CD4-positive, alpha-beta memory T cell (primary cell): ENCODE measurements around the gene CIT. TPM values are rescaled to one million over a fixed set of nuclear protein-coding genes. Genes with fewer than 3 reads are reported as not detected.

Experiments used
- CTCF ChIA-PET: fragments of 350-600 bp; sonication (Branson Sonifier 250); formaldehyde crosslinking; loops from one replicate; lab custom pipeline; 2021; ENCODE audit warnings: inconsistent platforms; ENCODE audit not compliant: partially characterized antibody; lab: Charles Lee
- POLR2A ChIA-PET: fragments of 350-600 bp; sonication (Branson Sonifier 250); formaldehyde crosslinking; loops from one replicate; lab custom pipeline; 2021; ENCODE audit not compliant: partially characterized antibody; lab: Charles Lee
- DNase-seq, 5 donors: peaks; one replicate each; pipeline versions ENCODE4 v3.0.0 to v3.0.0-alpha.2; 2020 to 2022; ENCODE audit warnings: mixed read lengths in 1 of 5
- H3K27ac ChIP-seq: one replicate; pipeline ENCODE4 v1.7.0; 2013; ENCODE audit warnings: low read depth, low read length
- H3K27me3 ChIP-seq: 2 replicates; pipeline ENCODE4 v1.7.0; 2013; ENCODE audit warnings: mild to moderate bottlenecking, low read length, moderate library complexity; ENCODE audit not compliant: insufficient read depth
- H3K36me3 ChIP-seq: 2 replicates; pipeline ENCODE4 v1.7.0; 2013; ENCODE audit warnings: mild to moderate bottlenecking, low read length, moderate library complexity; ENCODE audit not compliant: insufficient read depth
- H3K4me1 ChIP-seq: 2 replicates; pipeline ENCODE4 v1.7.0; 2013; ENCODE audit warnings: mild to moderate bottlenecking, low read length, moderate library complexity; ENCODE audit not compliant: insufficient read depth
- H3K4me3 ChIP-seq, 2 donors: one replicate each; pipeline ENCODE4 v1.7.0; 2013; ENCODE audit warnings: low read length in 2 of 2, mild to moderate bottlenecking in 1 of 2
- H3K9me3 ChIP-seq, 2 donors: one replicate each; pipeline ENCODE4 v1.7.0; 2013; ENCODE audit warnings: low read length in 2 of 2, control low read depth in 1 of 2; ENCODE audit not compliant: control insufficient read depth in 1 of 2
- H3K27ac Mint-ChIP-seq, 7 donors: one replicate each; pipeline ENCODE4 v1.8.0; 2020 to 2021; ENCODE audit warnings: mixed read lengths in 7 of 7, mild to moderate bottlenecking in 6 of 7, inconsistent platforms in 3 of 7, moderate library complexity in 3 of 7
- H3K27me3 Mint-ChIP-seq, 2 donors: one replicate each; pipeline ENCODE4 v1.8.0; 2020 to 2021; ENCODE audit warnings: mixed read lengths in 2 of 2
- H3K36me3 Mint-ChIP-seq, 2 donors: one replicate each; pipeline ENCODE4 v1.8.0; 2020 to 2021; ENCODE audit warnings: mixed read lengths in 2 of 2, inconsistent platforms in 1 of 2, mild to moderate bottlenecking in 1 of 2
- H3K4me1 Mint-ChIP-seq, 4 donors: one replicate each; pipeline ENCODE4 v1.8.0; 2020 to 2021; ENCODE audit warnings: mixed read lengths in 4 of 4, mild to moderate bottlenecking in 1 of 4
- H3K4me3 Mint-ChIP-seq, 8 donors: one replicate each; pipeline ENCODE4 v1.8.0; 2020 to 2021; ENCODE audit warnings: mixed read lengths in 8 of 8, mild to moderate bottlenecking in 7 of 8, moderate library complexity in 6 of 8, inconsistent platforms in 3 of 8
- H3K9me3 Mint-ChIP-seq, 8 donors: one replicate each; pipeline ENCODE4 v1.8.0; 2020 to 2021; ENCODE audit warnings: mixed read lengths in 8 of 8, mild to moderate bottlenecking in 5 of 8, inconsistent platforms in 3 of 8, moderate library complexity in 1 of 8
- intact Hi-C: fragments of 100-400 bp; cut with micrococcal nuclease; formaldehyde crosslinking; loops from one replicate; pipeline ENCODE4 v1.15.1; 2023
- polyA plus RNA-seq, 2 donors: library from polyadenylated mRNA; unstranded; fragments of 300-500 nt; fragmentation: Illumina TruSeq; gene quantifications; one replicate each; pipeline ENCODE4 v1.2.3, GENCODE V29; 2021
- total RNA-seq, 2 experiments: library from RNA; stranded (reverse); gene quantifications; one replicate each; pipeline ENCODE4 v1.2.3, GENCODE V29; 2021

CIT gene
- total and polyA plus RNA-seq, 4 experiments from 2014 or later, result 1.0 to 3.5 (median 1.6) TPM; not detected in 1

DNA sequence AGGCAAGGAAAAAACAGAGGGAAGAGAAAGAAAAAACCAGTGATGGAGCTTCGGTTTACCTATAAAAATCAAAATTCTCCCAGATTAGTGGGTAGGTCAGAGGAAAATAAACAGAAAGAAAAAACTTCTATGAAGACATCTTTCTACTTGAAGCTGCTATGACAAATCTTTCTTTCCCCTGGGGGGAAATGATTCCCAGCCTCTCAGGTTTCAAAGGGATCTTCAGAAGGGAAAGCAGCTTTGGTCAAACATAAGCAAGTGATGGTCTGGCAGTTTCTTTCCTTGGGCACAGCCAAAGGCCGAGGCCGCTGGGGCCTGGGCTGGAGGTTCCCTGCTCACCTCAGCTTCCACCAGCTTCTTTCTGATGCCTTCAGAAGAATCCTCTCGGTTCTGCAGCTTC is 104.7 kb downstream of the CIT start:
- Histone ChIP-seq H3K27ac (no peak overlapping the region), H3K9me3 (no peaks in the 10 kb centered on the region), H3K4me1 (no peaks in the 10 kb centered on the region), H3K27me3 (no peaks in the 10 kb centered on the region), H3K4me3 (no peak overlapping the region), H3K36me3 (no peaks in the 10 kb centered on the region)
- Mint-ChIP-seq H3K9me3 (peaks cover 0 to 1% (median 0%) of the 10 kb centered on the region in 8 donors), H3K4me3 (no peak overlapping the region), H3K36me3 (no peaks in the 10 kb centered on the region), H3K4me1 (no peaks in the 10 kb centered on the region), H3K27ac (peak overlapping the region in 1 of 7 donors; percentile 48), H3K27me3 (no peaks in the 10 kb centered on the region)
- intact Hi-C loops, result no loop called here
- ChIA-PET POLR2A (no interaction called here), CTCF (no interaction called here)
- no peak for DNase-seq

DNA sequence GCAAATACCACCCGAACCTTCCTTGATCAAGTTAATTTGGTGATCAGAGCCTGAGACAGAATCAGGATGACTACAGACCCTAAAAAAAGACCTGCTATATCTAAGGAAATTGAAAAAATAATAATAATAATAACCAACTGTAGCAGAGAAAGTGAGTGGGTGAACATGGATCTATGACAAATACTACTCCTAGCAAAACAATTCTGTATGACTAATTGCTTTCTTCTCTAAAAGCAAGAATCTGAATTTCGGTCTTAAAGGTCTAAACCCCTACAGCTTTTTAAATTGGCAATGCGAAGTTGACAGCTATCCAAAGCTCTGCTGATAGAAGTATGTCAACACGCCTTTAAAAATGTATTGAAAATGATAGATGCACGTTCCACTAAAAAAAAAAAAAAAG is 107.0 kb downstream of the CIT start:
- no peaks in the 10 kb centered on the region for H3K27me3 Mint-ChIP-seq
- no peaks in the 10 kb centered on the region for H3K4me1 ChIP-seq
- no peaks in the 10 kb centered on the region for H3K27me3 ChIP-seq
- H3K4me3 ChIP-seq, result no peak overlapping the region
- ChIA-PET CTCF (no interaction called here), POLR2A (no interaction called here)
- H3K27ac ChIP-seq, result no peak overlapping the region
- H3K4me1 Mint-ChIP-seq, result no peaks in the 10 kb centered on the region
- no peak overlapping the region for H3K4me3 Mint-ChIP-seq
- no peaks in the 10 kb centered on the region for H3K36me3 Mint-ChIP-seq
- no peaks in the 10 kb centered on the region for H3K9me3 ChIP-seq
- intact Hi-C loops, result no loop called here
- no peak for DNase-seq
- peaks cover 0 to 1% (median 0%) of the 10 kb centered on the region in 8 donors for H3K9me3 Mint-ChIP-seq
- no peaks in the 10 kb centered on the region for H3K36me3 ChIP-seq
- H3K27ac Mint-ChIP-seq, result no peak overlapping the region

DNA sequence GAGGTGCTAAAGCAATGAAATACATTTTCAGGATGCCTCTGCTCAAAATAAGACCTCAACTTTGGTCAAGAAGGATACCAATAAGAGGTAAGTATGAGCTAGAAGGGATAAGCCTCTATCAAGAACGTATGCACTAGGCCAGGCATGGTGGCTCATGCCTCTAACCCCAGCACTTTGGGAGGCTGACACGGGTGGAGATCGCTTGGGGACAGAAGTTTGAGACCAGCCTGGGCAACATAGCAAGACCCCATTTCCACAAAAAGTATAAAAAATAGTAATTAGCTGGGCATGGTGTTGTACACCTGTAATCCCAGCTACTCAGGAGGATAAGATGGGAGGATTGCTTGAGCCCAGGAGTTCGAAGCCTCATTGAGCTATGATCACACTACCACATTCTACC is 114.5 kb downstream of the CIT start:
- H3K4me3 Mint-ChIP-seq, result no peak overlapping the region
- Histone ChIP-seq H3K4me1 (no peaks in the 10 kb centered on the region), H3K27ac (no peak overlapping the region), H3K4me3 (no peak overlapping the region), H3K27me3 (no peaks in the 10 kb centered on the region), H3K9me3 (no peaks in the 10 kb centered on the region), H3K36me3 (no peaks in the 10 kb centered on the region)
- no peaks in the 10 kb centered on the region for H3K27me3 Mint-ChIP-seq
- POLR2A ChIA-PET, result no interaction called here
- H3K36me3 Mint-ChIP-seq, result peaks cover 0 to 9% of the 10 kb centered on the region in 2 donors
- intact Hi-C loops, result no loop called here
- H3K27ac Mint-ChIP-seq, result no peak overlapping the region
- CTCF ChIA-PET, result no interaction called here
- H3K4me1 Mint-ChIP-seq, result no peaks in the 10 kb centered on the region
- peaks cover 0 to 15% (median 2%) of the 10 kb centered on the region in 8 donors for H3K9me3 Mint-ChIP-seq
- no peak for DNase-seq

DNA sequence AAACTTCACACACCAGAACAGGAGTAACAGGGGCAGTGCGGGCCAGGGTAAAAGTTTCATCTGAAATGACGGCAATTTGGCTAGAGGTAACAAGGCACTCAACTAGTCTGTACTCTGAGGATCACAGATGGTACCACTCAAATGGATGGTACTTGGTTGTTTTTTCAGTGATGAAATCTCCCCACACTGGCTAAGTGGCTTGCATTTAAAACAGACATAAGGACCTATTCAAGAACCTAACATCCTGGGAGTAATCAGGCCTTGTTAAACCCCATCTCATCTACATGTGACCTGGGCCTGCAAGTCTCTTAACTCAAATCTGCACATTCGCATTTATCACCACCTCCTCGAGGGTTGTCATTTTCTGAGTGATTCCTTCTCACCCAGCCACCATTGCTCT is 118.4 kb downstream of the CIT start:
- H3K27ac Mint-ChIP-seq, result no peak overlapping the region
- CTCF ChIA-PET, result no interaction called here
- H3K4me1 ChIP-seq, result no peaks in the 10 kb centered on the region
- no peaks in the 10 kb centered on the region for H3K4me1 Mint-ChIP-seq
- no peak overlapping the region for H3K4me3 Mint-ChIP-seq
- H3K9me3 Mint-ChIP-seq, result peaks cover 0 to 8% (median under 1%) of the 10 kb centered on the region in 8 donors
- H3K27ac ChIP-seq, result no peak overlapping the region
- no peaks in the 10 kb centered on the region for H3K27me3 ChIP-seq
- H3K36me3 Mint-ChIP-seq, result peaks cover 0 to 3% of the 10 kb centered on the region in 2 donors
- no peak overlapping the region for H3K4me3 ChIP-seq
- H3K9me3 ChIP-seq, result no peaks in the 10 kb centered on the region
- no peaks in the 10 kb centered on the region for H3K36me3 ChIP-seq
- POLR2A ChIA-PET, result no interaction called here
- intact Hi-C loops, result no loop called here
- no peaks in the 10 kb centered on the region for H3K27me3 Mint-ChIP-seq
- DNase-seq, result no peak

DNA sequence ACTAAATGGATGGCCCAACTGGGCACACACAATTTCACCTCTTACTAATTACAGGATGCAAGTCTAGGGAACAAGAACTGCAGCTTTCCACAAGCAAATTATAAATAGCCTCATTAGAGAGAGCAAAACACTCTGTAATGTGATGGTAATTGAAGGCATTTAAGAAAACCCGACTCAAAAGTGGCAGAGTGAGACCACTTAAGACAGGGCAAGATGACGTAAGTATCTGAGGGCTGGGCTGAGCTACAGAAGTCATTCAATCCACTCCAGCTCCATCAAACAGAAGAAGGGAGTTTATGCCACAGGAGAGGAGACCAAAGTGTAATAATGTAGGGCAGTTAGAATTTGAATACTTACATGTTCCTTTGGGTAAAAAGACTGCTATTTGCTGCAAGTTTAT is 118.9 kb downstream of the CIT start:
- ChIA-PET CTCF (no interaction called here), POLR2A (no interaction called here)
- H3K4me3 Mint-ChIP-seq, result no peak overlapping the region
- Histone ChIP-seq H3K4me3 (no peak overlapping the region), H3K4me1 (no peaks in the 10 kb centered on the region), H3K27ac (no peak overlapping the region), H3K27me3 (no peaks in the 10 kb centered on the region), H3K9me3 (no peaks in the 10 kb centered on the region), H3K36me3 (no peaks in the 10 kb centered on the region)
- intact Hi-C loops, result no loop called here
- no peak for DNase-seq
- H3K9me3 Mint-ChIP-seq, result peaks cover 0 to 4% (median 0%) of the 10 kb centered on the region in 8 donors
- no peaks in the 10 kb centered on the region for H3K4me1 Mint-ChIP-seq
- H3K36me3 Mint-ChIP-seq, result no peaks in the 10 kb centered on the region
- H3K27ac Mint-ChIP-seq, result no peak overlapping the region
- no peaks in the 10 kb centered on the region for H3K27me3 Mint-ChIP-seq

DNA sequence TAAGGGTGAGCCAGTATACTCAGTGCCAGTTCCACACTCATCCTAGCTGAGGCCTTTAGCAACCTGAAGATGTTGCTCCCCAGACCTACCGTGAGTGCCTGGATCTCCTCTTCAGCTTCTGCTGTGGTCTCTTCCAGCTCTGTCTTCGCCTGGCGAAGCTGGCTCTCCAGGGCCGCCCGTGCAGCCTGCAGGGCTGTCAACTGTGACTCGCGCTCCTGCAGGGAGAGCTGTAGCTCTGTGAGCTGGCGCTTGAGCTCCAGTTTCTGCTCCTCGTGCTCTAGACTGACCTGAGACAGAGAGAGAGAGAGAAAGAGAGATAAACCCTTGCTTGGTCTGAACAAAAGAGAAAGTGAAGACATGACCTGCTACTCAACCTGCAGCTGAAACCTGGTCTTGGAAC is 125.2 kb downstream of the CIT start:
- Mint-ChIP-seq H3K4me3 (no peak overlapping the region), H3K36me3 (no peaks in the 10 kb centered on the region), H3K27me3 (no peaks in the 10 kb centered on the region), H3K9me3 (no peaks in the 10 kb centered on the region), H3K27ac (peak overlapping the region in 1 of 7 donors; percentile 9), H3K4me1 (peaks cover 0 to 1% (median 0%) of the 10 kb centered on the region in 4 donors)
- CTCF ChIA-PET, result no interaction called here
- H3K9me3 ChIP-seq, result no peaks in the 10 kb centered on the region
- POLR2A ChIA-PET, result no interaction called here
- no peaks in the 10 kb centered on the region for H3K27me3 ChIP-seq
- no peak for DNase-seq
- H3K27ac ChIP-seq, result no peak overlapping the region
- H3K36me3 ChIP-seq, result no peaks in the 10 kb centered on the region
- no peaks in the 10 kb centered on the region for H3K4me1 ChIP-seq
- intact Hi-C loops, result no loop called here
- no peak overlapping the region for H3K4me3 ChIP-seq

DNA sequence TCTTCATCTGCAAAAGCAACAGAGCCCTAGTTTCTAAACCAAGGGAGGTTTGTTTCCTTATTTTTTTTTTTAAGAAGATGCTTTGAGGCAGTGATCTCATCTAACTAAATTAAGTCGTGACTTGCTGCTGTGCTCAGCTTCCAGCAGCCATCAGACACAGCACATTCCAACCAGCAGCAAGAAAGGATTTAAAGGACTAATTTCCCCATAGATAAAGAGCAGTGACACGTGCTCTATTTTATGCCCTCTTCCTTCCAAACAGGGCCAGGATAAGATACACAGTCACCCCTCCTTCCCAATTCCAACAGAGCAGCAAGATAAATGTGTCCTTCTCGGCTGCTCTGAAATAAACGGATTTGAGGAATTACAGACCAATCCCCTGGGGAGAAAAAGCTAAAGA is 127.5 kb downstream of the CIT start:
- H3K27ac Mint-ChIP-seq, result no peak overlapping the region
- H3K4me3 ChIP-seq, result no peak overlapping the region
- no peak overlapping the region for H3K27ac ChIP-seq
- no peak overlapping the region for H3K4me3 Mint-ChIP-seq
- H3K27me3 ChIP-seq, result no peaks in the 10 kb centered on the region
- no peaks in the 10 kb centered on the region for H3K36me3 ChIP-seq
- intact Hi-C loops, result no loop called here
- ChIA-PET CTCF (no interaction called here), POLR2A (no interaction called here)
- H3K36me3 Mint-ChIP-seq, result peaks cover 3 to 6% of the 10 kb centered on the region in 2 donors
- no peaks in the 10 kb centered on the region for H3K27me3 Mint-ChIP-seq
- no peak for DNase-seq
- no peaks in the 10 kb centered on the region for H3K4me1 ChIP-seq
- H3K4me1 Mint-ChIP-seq, result peaks cover 0 to 1% (median 0%) of the 10 kb centered on the region in 4 donors
- H3K9me3 Mint-ChIP-seq, result peaks cover 0 to 20% (median 11%) of the 10 kb centered on the region in 8 donors
- H3K9me3 ChIP-seq, result no peaks in the 10 kb centered on the region

DNA sequence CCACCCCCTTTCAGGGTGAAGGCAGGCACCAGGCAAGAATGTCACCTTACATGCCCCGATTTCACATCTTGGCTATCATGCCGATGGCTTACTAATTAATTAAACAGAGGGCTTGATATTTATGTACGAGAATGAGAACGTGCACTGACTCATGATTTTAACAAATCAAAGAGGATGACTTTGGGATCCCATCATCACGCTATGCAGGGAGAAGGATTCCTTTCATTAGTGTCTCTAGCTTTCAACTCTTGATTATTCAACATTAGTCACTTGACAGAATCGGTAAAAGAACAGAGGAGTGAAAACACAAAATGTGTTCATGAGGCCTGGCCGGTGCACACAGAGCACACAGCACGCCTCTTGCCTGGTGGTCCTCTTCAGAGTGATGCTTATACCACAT is 128.6 kb downstream of the CIT start:
- Mint-ChIP-seq H3K4me1 (peaks cover 0 to 1% (median 0%) of the 10 kb centered on the region in 4 donors), H3K9me3 (peaks cover 6 to 32% (median 20%) of the 10 kb centered on the region in 8 donors), H3K36me3 (peaks cover 10 to 14% of the 10 kb centered on the region in 2 donors), H3K27me3 (no peaks in the 10 kb centered on the region), H3K27ac (no peak overlapping the region), H3K4me3 (no peak overlapping the region)
- Histone ChIP-seq H3K27ac (no peak overlapping the region), H3K4me3 (no peak overlapping the region), H3K27me3 (no peaks in the 10 kb centered on the region), H3K36me3 (no peaks in the 10 kb centered on the region), H3K4me1 (no peaks in the 10 kb centered on the region), H3K9me3 (no peaks in the 10 kb centered on the region)
- intact Hi-C loops, result no loop called here
- no peak for DNase-seq
- ChIA-PET POLR2A (no interaction called here), CTCF (no interaction called here)
